ENCODE measurements around the gene WDR90. TPM values are rescaled to one million over a fixed set of nuclear protein-coding genes. Genes with fewer than 3 reads are reported as not detected.
A peak's percentile ranks its signal among the peaks of the same experiment; 100 is the strongest.

WDR90 gene
- total RNA-seq, 4 donors from 2014 or later = 26.9 to 83.7 (median 54.1) TPM

DNA sequence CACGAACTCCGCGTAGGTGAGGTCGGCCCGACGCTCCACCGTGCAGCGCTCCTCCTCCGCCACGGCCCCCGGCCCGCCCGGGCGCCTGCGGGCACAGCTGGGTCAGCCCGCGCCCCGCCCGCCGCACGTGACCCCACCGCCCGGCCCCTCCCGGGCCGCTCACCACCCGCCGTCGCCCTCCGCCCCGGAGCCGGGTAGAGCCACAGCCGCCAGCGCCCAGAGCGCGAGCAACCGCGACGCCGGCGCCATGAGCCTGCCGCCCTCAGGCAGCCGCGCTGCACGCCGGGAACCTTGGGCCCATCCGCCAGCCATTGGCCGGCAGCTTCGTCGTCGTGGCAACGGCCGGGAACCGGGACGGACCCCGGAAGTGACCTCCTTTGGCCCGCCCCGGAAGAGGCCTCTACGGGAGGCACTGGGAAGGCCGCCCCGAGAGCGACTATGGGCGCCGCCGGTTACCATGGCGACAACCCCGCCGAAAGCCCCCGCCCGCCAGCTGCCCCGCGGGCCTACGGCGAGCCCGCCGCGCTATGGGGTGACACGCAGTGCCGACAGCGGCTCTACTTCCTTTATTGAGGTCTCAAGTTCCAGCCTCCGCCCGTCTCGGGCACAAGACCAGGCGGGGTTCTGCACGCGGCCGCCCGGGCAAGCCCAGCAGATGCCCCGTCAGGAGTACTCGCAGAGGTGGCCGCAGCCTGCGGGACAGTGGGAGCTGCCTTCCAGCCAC, 35.1 kb downstream of the WDR90 start, which contains the start of gene JMJD8:
Gene JMJD8, minus strand, starts transcription at position 264 of the 724 bp plus-strand sequence. Its CDS starts 15 bp downstream, at position 249.
- H3K36me3 ChIP-seq = peaks cover 0 to 53% (median 15%) of the 10 kb centered on the region in 3 donors
- 4 to 30% methylated on average over 6 to 73 of the region's 91 CpGs for WGBS, 2 donors
- H3K4me3 ChIP-seq = peak within 1 kb of the TSS; percentile 56 to 84 (median 72)
- H3K9me3 ChIP-seq = no peaks in the 10 kb centered on the region
- DNase-seq (ENCODE audit: low spot score in 2 of 2) = peak; percentile 93 to 95
- TF ChIP-seq EP300 (IDR thresholded peaks at IDR 0.05) (peak; percentile 85), POLR2A (IDR thresholded peaks at IDR 0.05) (peak in 1 of 2 donors; percentile 39)
- TF ChIP-seq, protein P1, sequence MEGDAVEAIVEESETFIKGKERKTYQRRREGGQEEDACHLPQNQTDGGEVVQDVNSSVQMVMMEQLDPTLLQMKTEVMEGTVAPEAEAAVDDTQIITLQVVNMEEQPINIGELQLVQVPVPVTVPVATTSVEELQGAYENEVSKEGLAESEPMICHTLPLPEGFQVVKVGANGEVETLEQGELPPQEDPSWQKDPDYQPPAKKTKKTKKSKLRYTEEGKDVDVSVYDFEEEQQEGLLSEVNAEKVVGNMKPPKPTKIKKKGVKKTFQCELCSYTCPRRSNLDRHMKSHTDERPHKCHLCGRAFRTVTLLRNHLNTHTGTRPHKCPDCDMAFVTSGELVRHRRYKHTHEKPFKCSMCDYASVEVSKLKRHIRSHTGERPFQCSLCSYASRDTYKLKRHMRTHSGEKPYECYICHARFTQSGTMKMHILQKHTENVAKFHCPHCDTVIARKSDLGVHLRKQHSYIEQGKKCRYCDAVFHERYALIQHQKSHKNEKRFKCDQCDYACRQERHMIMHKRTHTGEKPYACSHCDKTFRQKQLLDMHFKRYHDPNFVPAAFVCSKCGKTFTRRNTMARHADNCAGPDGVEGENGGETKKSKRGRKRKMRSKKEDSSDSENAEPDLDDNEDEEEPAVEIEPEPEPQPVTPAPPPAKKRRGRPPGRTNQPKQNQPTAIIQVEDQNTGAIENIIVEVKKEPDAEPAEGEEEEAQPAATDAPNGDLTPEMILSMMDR (IDR thresholded peaks at IDR 0.05) = peak in 1 of 5 experiments; percentile 11
- no peaks in the 10 kb centered on the region for H3K27me3 ChIP-seq
- H3K27ac ChIP-seq = peak within 1 kb of the TSS; percentile 49 to 84 (median 80)
- peaks cover 0 to 74% (median 42%) of the 10 kb centered on the region in 4 donors for H3K4me1 ChIP-seq

DNA sequence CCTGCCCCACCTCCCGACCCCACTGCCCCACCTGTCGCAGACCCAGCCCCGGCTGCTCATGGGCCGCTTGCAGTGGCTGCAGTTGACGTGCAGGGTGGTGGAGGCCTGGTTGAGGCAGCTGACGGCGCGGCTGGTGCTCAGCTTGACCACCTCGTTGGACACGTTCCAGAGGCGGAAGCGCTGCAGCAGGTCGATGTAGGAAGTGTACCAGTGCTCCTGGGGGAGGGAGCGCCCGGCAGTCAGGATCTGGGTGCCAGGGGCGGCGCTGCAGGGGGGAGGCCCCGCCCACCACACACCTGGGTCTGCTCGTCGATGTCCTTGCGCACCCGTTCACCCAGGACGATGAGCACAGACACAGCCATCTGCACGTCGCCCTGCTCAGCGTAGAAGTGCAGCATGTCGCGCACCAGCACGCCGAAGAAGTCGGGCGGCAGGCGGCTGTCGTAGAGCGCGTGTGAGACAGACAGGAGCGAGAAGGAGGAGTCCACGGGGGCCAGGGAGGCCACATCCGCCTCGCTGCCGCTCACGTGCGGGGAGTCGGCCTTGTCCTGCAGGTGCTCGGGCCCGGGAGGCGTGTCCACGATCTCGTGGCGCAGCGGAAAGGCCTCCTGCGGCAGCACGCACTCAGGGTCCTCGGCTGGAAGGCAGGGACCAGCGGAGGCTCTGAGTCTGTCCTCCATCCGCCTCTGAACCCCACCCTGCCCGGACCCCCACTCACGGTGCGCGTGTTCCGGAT, 36.0 kb downstream of the WDR90 start:
- Histone ChIP-seq H3K27me3 (no peaks in the 10 kb centered on the region), H3K27ac (peak overlapping the region in 3 of 4 donors; percentile 76 to 84 (median 84)), H3K9me3 (no peaks in the 10 kb centered on the region), H3K4me1 (peaks cover 0 to 76% (median 46%) of the 10 kb centered on the region in 4 donors), H3K4me3 (peak overlapping the region; percentile 55 to 78 (median 61)), H3K36me3 (peaks cover 0 to 53% (median 15%) of the 10 kb centered on the region in 3 donors)
- TF ChIP-seq, protein P1 (IDR thresholded peaks at IDR 0.05) = no peak
- no peak for TF ChIP-seq POLR2A (IDR thresholded peaks at IDR 0.05)
- TF ChIP-seq EP300 (IDR thresholded peaks at IDR 0.05) = no peak
- no peak for DNase-seq (ENCODE audit: low spot score in 2 of 2)
- 90 to 93% methylated on average over 53 to 55 of the region's 61 CpGs for WGBS, 2 donors

- peaks cover 0 to 53% (median 15%) of the 10 kb centered on the region in 3 donors for H3K36me3 ChIP-seq
- TF ChIP-seq POLR2A (IDR thresholded peaks at IDR 0.05) = no peak
- TF ChIP-seq, protein P1 (IDR thresholded peaks at IDR 0.05) = peak in 1 of 5 experiments; percentile 12
- TF ChIP-seq EP300 (IDR thresholded peaks at IDR 0.05) = no peak
- WGBS, 2 donors = 54 to 85% methylated on average over 5 to 8 of the region's 10 CpGs
- no peaks in the 10 kb centered on the region for H3K9me3 ChIP-seq
- H3K4me1 ChIP-seq = peaks cover 0 to 79% (median 46%) of the 10 kb centered on the region in 4 donors
- no peak overlapping the region for H3K4me3 ChIP-seq
- DNase-seq (ENCODE audit: low spot score in 2 of 2) = no peak
- H3K27ac ChIP-seq = no peak overlapping the region
- H3K27me3 ChIP-seq = no peaks in the 10 kb centered on the region
Measured at GRCh38 chr16:685967-686366, 36.8 kb downstream of the WDR90 start.

- peaks cover 0 to 48% (median 14%) of the 10 kb centered on the region in 3 donors for H3K36me3 ChIP-seq
- no peak overlapping the region for H3K27ac ChIP-seq
- H3K9me3 ChIP-seq = no peaks in the 10 kb centered on the region
- DNase-seq (ENCODE audit: low spot score in 2 of 2) = no peak
- H3K4me3 ChIP-seq = no peak overlapping the region
- 90 to 95% methylated on average over 45 of the region's 51 CpGs for WGBS, 2 donors
- peaks cover 0 to 72% (median 39%) of the 10 kb centered on the region in 4 donors for H3K4me1 ChIP-seq
- H3K27me3 ChIP-seq = no peaks in the 10 kb centered on the region
- TF ChIP-seq EP300 (IDR thresholded peaks at IDR 0.05) (no peak), POLR2A (IDR thresholded peaks at IDR 0.05) (no peak)
- TF ChIP-seq, protein P1 (IDR thresholded peaks at IDR 0.05) = no peak
Measured at GRCh38 chr16:686459-687260, 37.5 kb downstream of the WDR90 start.
